Chondrocyte (in vitro differentiated cells): ENCODE results near the gene NUDT21. TPM values are rescaled to one million over a fixed set of nuclear protein-coding genes. Genes with fewer than 3 reads are reported as not detected.
A peak's percentile ranks its signal among the peaks of the same experiment; 100 is the strongest.
"Not testable (repeated sequence)": the region's sequence is repeated elsewhere in the genome, so short reads cannot be mapped to it uniquely, and the experiment has no call there.

Experiments
- DNase-seq: peaks from one replicate; pipeline ENCODE4 v3.0.0; 2021; ENCODE audit warnings: mixed read lengths, low spot score
- H3K27ac Mint-ChIP-seq: one replicate; pipeline ENCODE4 v1.8.0; 2021; ENCODE audit warnings: mild to moderate bottlenecking, moderate library complexity, mixed read lengths; ENCODE audit not compliant: unreplicated experiment
- H3K27me3 Mint-ChIP-seq: 2 replicates; pipeline ENCODE4 v1.8.0; 2021; ENCODE audit warnings: low read depth, mixed read lengths
- H3K36me3 Mint-ChIP-seq: 2 replicates; pipeline ENCODE4 v1.8.0; 2021; ENCODE audit warnings: low read depth, mixed read lengths
- H3K4me1 Mint-ChIP-seq: 2 replicates; pipeline ENCODE4 v1.8.0; 2021; ENCODE audit warnings: low read depth, mild to moderate bottlenecking, mixed read lengths
- H3K4me3 Mint-ChIP-seq: one replicate; pipeline ENCODE4 v1.8.0; 2021; ENCODE audit warnings: mild to moderate bottlenecking, moderate library complexity, mixed read lengths; ENCODE audit not compliant: unreplicated experiment
- H3K9me3 Mint-ChIP-seq: 2 replicates; pipeline ENCODE4 v1.8.0; 2021; ENCODE audit warnings: low read depth, mixed read lengths
- total RNA-seq: library from RNA; stranded (reverse); gene quantifications from 3 replicates; pipeline ENCODE4 v1.2.1, GENCODE V29; 2021
- TF ChIP-seq, protein P1 (sequence below): fragments of 200-600 bp; sonication (generic); IDR thresholded peaks from 2 replicates; pipeline ENCODE4 v1.5.0; 2021; ENCODE audit warnings: antibody characterized with exemption, mild to moderate bottlenecking, moderate library complexity

NUDT21 gene
- total RNA-seq, 1 donor from 2014 or later, result 69.0 TPM

DNA sequence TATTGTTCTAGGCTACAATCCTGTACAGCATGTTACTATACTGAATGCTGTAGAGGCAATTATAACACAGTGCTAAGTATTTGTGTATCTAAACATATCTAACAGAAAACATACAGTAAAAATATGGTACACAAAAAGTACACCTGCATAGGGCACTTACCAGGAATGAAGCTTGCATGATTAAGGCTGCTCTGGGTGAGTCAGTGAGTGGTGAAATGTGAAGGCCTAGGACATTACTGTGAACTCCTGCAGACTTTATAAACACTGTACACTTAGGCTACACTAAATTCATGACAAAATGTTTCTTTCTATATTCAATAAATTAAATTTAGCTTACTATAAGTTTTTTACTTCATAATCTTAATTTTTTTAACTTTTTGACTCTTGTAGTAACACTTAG lies 62.9 kb downstream of the NUDT21 start:
- Mint-ChIP-seq H3K9me3 (no peaks in the 10 kb centered on the region), H3K4me3 (no peak overlapping the region), H3K36me3 (peaks cover 51% of the 10 kb centered on the region), H3K4me1 (peaks cover 16% of the 10 kb centered on the region), H3K27ac (no peak overlapping the region), H3K27me3 (no peaks in the 10 kb centered on the region)
- TF ChIP-seq, protein P1, sequence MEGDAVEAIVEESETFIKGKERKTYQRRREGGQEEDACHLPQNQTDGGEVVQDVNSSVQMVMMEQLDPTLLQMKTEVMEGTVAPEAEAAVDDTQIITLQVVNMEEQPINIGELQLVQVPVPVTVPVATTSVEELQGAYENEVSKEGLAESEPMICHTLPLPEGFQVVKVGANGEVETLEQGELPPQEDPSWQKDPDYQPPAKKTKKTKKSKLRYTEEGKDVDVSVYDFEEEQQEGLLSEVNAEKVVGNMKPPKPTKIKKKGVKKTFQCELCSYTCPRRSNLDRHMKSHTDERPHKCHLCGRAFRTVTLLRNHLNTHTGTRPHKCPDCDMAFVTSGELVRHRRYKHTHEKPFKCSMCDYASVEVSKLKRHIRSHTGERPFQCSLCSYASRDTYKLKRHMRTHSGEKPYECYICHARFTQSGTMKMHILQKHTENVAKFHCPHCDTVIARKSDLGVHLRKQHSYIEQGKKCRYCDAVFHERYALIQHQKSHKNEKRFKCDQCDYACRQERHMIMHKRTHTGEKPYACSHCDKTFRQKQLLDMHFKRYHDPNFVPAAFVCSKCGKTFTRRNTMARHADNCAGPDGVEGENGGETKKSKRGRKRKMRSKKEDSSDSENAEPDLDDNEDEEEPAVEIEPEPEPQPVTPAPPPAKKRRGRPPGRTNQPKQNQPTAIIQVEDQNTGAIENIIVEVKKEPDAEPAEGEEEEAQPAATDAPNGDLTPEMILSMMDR, result no peak
- no peak for DNase-seq

DNA sequence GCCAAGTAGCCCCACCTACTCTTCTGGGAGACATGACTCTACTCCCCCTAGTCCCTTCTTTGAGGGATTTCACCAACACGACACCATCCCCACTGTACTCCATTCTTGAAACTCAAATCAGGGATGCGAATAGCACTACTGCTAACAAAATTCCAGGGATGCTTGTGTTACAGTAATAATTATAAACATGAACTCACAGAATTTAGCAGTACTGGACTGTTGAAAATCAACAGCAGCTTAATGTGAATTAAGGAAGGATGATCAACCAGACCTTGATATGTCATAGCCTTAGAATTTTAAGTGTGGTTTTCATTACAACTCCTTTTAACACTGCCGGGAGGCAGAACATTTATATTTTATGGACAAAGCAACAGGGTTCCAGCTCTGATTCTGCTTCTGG lies 63.7 kb downstream of the NUDT21 start:
- no peak overlapping the region for H3K27ac Mint-ChIP-seq
- H3K4me1 Mint-ChIP-seq, result peaks cover 20% of the 10 kb centered on the region
- peaks cover 50% of the 10 kb centered on the region for H3K36me3 Mint-ChIP-seq
- TF ChIP-seq, protein P1, result no peak
- no peaks in the 10 kb centered on the region for H3K27me3 Mint-ChIP-seq
- H3K4me3 Mint-ChIP-seq, result no peak overlapping the region
- H3K9me3 Mint-ChIP-seq, result no peaks in the 10 kb centered on the region
- DNase-seq, result no peak

DNA sequence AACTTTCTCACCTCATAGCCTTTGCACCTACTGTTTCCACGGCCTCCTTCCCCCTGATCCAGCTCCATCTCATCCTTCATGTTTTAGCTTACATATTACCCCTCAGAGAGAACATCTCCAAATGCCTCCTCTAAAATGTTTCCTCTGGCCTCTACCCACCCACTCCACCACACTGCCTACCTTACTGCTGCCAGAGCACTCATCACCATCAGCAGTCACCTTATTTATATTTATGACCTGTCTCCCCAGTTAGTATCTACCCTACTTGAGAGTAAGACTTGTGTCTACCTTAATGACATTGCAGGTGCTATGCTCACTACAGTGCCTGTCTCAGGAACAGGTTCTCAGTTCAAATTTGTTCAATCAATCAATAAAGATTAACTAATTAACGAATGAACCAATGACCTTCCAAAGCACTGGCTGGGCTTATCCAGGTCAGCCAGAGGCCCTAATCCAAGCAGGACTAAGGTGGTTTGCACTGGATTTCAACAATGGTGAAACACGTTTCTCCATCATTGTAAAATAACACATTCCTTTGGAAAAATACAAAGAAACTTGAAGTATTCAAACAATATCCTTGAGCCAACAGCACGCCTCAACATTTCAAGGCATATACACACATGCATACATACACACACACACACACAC lies 66.9 kb downstream of the NUDT21 start:
- peaks cover 56% of the 10 kb centered on the region for H3K36me3 Mint-ChIP-seq
- no peak overlapping the region for H3K4me3 Mint-ChIP-seq
- peaks cover 14% of the 10 kb centered on the region for H3K9me3 Mint-ChIP-seq
- peaks cover 9% of the 10 kb centered on the region for H3K4me1 Mint-ChIP-seq
- no peak for DNase-seq
- no peaks in the 10 kb centered on the region for H3K27me3 Mint-ChIP-seq
- H3K27ac Mint-ChIP-seq, result peak overlapping the region; percentile 3
- TF ChIP-seq, protein P1, result no peak

DNA sequence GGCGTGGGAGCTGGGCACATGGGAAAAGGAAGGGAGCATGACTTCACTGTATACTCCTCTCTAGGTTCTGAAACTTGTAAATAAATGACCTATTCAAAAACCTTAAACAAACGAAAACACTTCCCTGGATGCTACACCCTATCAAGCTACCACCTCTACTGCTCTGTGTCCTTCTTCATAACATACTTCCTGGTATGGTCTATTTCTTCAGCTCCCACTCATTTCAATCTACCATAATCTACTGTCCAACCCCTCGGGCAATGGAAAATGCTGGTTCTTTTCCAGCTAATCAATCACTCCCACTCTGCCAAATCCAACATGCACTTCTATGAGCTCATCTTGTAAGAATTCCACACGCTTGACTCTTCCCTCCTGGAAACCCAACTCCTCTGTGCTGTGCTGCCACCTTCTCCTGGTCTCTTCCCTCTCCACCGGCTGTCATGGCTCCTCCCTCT lies 68.2 kb downstream of the NUDT21 start:
- TF ChIP-seq, protein P1, result no peak
- H3K4me3 Mint-ChIP-seq, result no peak overlapping the region
- H3K9me3 Mint-ChIP-seq, result peaks cover 20% of the 10 kb centered on the region
- no peaks in the 10 kb centered on the region for H3K27me3 Mint-ChIP-seq
- H3K27ac Mint-ChIP-seq, result no peak overlapping the region
- no peak for DNase-seq
- peaks cover 65% of the 10 kb centered on the region for H3K36me3 Mint-ChIP-seq
- peaks cover 8% of the 10 kb centered on the region for H3K4me1 Mint-ChIP-seq

DNA sequence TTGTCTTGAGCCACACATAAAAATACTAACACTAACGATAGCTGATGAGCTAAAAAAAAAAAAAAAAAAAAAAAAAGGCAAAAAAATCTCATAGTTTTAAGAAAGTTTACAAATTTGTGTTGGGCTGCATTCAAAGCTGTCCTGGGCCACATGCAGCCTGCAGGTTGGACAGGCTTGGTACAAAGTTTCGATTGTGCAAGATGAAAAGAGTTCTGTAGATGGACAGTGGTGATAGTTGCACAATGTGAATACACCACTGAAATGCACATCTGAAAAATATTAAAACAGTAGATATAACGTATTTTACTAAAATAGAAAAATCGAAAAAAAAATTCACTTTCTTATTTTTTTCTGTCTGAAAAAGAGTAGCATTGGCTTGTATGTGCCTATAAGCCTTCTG lies 68.7 kb downstream of the NUDT21 start:
- no peak overlapping the region for H3K4me3 Mint-ChIP-seq
- peaks cover 8% of the 10 kb centered on the region for H3K4me1 Mint-ChIP-seq
- no peak overlapping the region for H3K27ac Mint-ChIP-seq

DNA sequence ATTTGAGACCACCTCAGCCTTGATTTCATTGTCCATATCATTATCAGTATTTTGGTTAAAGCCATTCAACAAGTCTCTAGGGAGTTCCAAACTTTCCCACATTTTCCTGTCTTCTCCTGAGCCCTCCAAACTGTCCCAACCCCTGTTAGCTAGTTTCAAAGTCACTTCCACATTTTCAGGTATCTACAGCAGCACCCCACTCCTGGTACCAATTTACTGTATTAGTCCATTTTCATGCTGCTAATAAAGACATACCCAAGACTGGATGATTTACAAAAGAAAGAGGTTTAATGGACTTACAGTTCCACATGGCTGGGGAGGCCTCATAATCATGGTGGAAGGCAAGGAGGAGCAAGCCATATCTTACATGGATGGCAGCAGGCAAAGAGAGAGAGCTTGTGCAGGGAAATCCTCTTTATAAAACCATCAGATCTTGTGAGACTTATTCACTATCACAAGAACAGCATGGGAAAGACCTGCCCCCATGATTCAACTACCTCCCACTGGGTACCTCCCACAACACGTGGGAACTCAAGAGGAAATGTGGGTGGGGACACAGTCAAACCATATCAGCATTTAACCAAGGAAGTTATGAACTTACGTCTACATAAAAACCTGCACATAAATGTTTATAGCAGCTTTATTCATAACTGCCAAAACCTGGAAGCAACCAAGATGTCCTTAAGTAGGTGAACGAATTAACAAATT lies 70.2 kb downstream of the NUDT21 start:
- H3K27me3 Mint-ChIP-seq, H3K4me3 Mint-ChIP-seq, DNase-seq, H3K4me1 Mint-ChIP-seq, H3K27ac Mint-ChIP-seq: not testable (repeated sequence)
- H3K9me3 Mint-ChIP-seq, result peaks cover 21% of the 10 kb centered on the region
- H3K36me3 Mint-ChIP-seq, result peaks cover 65% of the 10 kb centered on the region

More for the DNA sequence above, 68.7 kb downstream of the NUDT21 start:
- Mint-ChIP-seq H3K36me3 (peaks cover 66% of the 10 kb centered on the region), H3K9me3 (peaks cover 21% of the 10 kb centered on the region), H3K27me3 (no peaks in the 10 kb centered on the region)
- no peak for DNase-seq
- TF ChIP-seq, protein P1, result no peak
